K562 (cell line): ENCODE results near the gene CS. TPM values are rescaled to one million over a fixed set of nuclear protein-coding genes. Genes with fewer than 3 reads are reported as not detected.

ENCODE experiments used
- ARID1B ChIP-seq: fragments of 450-650 bp; IDR thresholded peaks from 2 replicates; pipeline ENCODE4 v1.6.1; 2016; ENCODE audit warnings: antibody characterized with exemption, mild to moderate bottlenecking, inconsistent platforms
- CBX1 ChIP-seq: sonication (generic); IDR thresholded peaks from 2 replicates; pipeline ENCODE4 v1.6.1; 2016; ENCODE audit warnings: antibody characterized with exemption, low read depth, mild to moderate bottlenecking
- CCNT2 ChIP-seq: IDR thresholded peaks from 2 replicates; pipeline ENCODE4 v1.6.1; 2011; ENCODE audit warnings: borderline replicate concordance, low read depth, mild to moderate bottlenecking, moderate library complexity, mixed read lengths, low read length; ENCODE audit not compliant: insufficient read length; ENCODE audit errors: extremely low read depth
- CTBP1 ChIP-seq: fragments of 450-650 bp; IDR thresholded peaks from 2 replicates; pipeline ENCODE4 v1.6.1; 2016; ENCODE audit warnings: borderline replicate concordance
- ESRRA ChIP-seq: fragments of 450-650 bp; IDR thresholded peaks from 2 replicates; pipeline ENCODE4 v1.6.1; 2014; ENCODE audit warnings: low read depth, mild to moderate bottlenecking, moderate library complexity, borderline replicate concordance
- ETS1 ChIP-seq: conservative IDR thresholded peaks from 2 replicates; pipeline ENCODE4 v1.6.1; 2011; ENCODE audit warnings: low read depth, mild to moderate bottlenecking, low read length; ENCODE audit not compliant: control insufficient read depth
- FOSL1 ChIP-seq: fragments of 200-800 bp; sonication (Bioruptor generic); conservative IDR thresholded peaks from 2 replicates; pipeline ENCODE4 v1.6.1; 2016; ENCODE audit warnings: missing genetic modification characterization, missing compliant biosample characterization
- FUS ChIP-seq: fragments of 200-400 bp; formaldehyde crosslinking; optimal IDR thresholded peaks from 2 replicates; pipeline ENCODE3; 2017; ENCODE audit warnings: low read depth, low read length
- ILK ChIP-seq: fragments of 450-650 bp; IDR thresholded peaks from 2 replicates; pipeline ENCODE4 v1.6.1; 2016; ENCODE audit warnings: missing genetic modification characterization, low read depth, mild to moderate bottlenecking, missing compliant biosample characterization, moderate library complexity, borderline replicate concordance
- KDM1A ChIP-seq, 2 experiments: fragments of 450-650 bp; IDR thresholded peaks; 2 replicates each; pipeline ENCODE4 v1.6.1; 2016; ENCODE audit warnings: mild to moderate bottlenecking in 2 of 2
- NEUROD1 ChIP-seq: fragments of 150-350 bp; IDR thresholded peaks from 2 replicates; pipeline ENCODE4 v1.6.1; 2014; ENCODE audit warnings: borderline replicate concordance, low read length, low read depth; ENCODE audit not compliant: partially characterized antibody
- NR4A1 ChIP-seq, 2 experiments: fragments of 250-450 bp in 1 of 2; fragments of 450-650 bp in 1 of 2; sonication (Bioruptor Pico) in 1 of 2; IDR thresholded peaks; 2 replicates each; pipeline versions ENCODE4 v1.4.0 to v1.6.1; 2016 to 2020; ENCODE audit warnings: mild to moderate bottlenecking in 2 of 2, missing compliant biosample characterization in 1 of 2, missing genetic modification characterization in 1 of 2, moderate library complexity in 1 of 2
- ZFP1 ChIP-seq: fragments of 450-650 bp; formaldehyde crosslinking; IDR thresholded peaks from 2 replicates; pipeline ENCODE4 v1.4.0; 2020; ENCODE audit warnings: mild to moderate bottlenecking, mixed read lengths
- ZFX ChIP-seq: sonication (generic); formaldehyde crosslinking; IDR thresholded peaks from 2 replicates; pipeline ENCODE4 v1.8.0; 2022; ENCODE audit warnings: mild to moderate bottlenecking, missing genetic modification reagents, moderate library complexity
- ZNF23 ChIP-seq: fragments of 250-450 bp; sonication (Bioruptor Pico); IDR thresholded peaks from 2 replicates; pipeline ENCODE4 v1.4.0; 2020; ENCODE audit warnings: mild to moderate bottlenecking
- ZNF766 ChIP-seq: fragments of 200-800 bp; sonication (Bioruptor generic); conservative IDR thresholded peaks from 2 replicates; pipeline ENCODE4 v1.6.1; 2016; ENCODE audit warnings: missing genetic modification characterization, missing compliant biosample characterization
- ZZZ3 ChIP-seq: fragments of 450-650 bp; IDR thresholded peaks from 2 replicates; pipeline ENCODE4 v1.6.1; 2016; ENCODE audit warnings: antibody characterized with exemption, mild to moderate bottlenecking, moderate library complexity
- polyA plus RNA-seq, 8 experiments: library from polyadenylated mRNA; depleted of rRNA in 4 of 8; stranded (reverse) in 5 of 8; unstranded in 3 of 8; fragments of >200 nt; fragmentation: Nextera tagmentation in 2 of 8; fragmentation: Illumina TruSeq in 1 of 8; extraction: Ambion mirVana in 2 of 8; extraction: Trizol in 1 of 8; gene quantifications; 2 replicates each; pipeline versions ENCODE4 v1.2.1 to v1.2.3, GENCODE V29; 2011 to 2014; ENCODE audit warnings: inconsistent platforms in 1 of 8, missing spikeins in 1 of 8
- total RNA-seq, 7 experiments: library from RNA; depleted of rRNA in 6 of 7; stranded (reverse); fragments of >200 nt in 6 of 7; fragmentation: Illumina TruSeq in 2 of 7; extraction: Trizol in 2 of 7; gene quantifications; 2 replicates each; pipeline versions ENCODE4 v1.2.1 to v1.2.3, GENCODE V29; 2011 to 2021; ENCODE audit warnings: low replicate concordance in 1 of 7
- TF ChIP-seq, protein P1 (sequence below): fragments of 250-450 bp; sonication (Bioruptor Pico); IDR thresholded peaks from 2 replicates; pipeline ENCODE4 v1.4.0; 2020
- TF ChIP-seq, protein P2 (sequence below), 2 experiments: fragments of 450-650 bp; conservative IDR thresholded peaks; 2 replicates each; pipeline ENCODE4 v1.6.1; 2017; ENCODE audit warnings: mild to moderate bottlenecking in 2 of 2, moderate library complexity in 2 of 2
- TF ChIP-seq, protein P3 (sequence below): sonication (generic); formaldehyde crosslinking; IDR thresholded peaks from 2 replicates; pipeline ENCODE4 v1.8.1; 2022; ENCODE audit warnings: missing genetic modification reagents

Gene CS
- total and polyA plus RNA-seq, 9 of the 15 experiments (the other 6 are each of a cell fraction or from before 2014, with no cell fraction given) = 99.9 to 390 (median 149) TPM

GRCh38 chr12:56258068-56258819 lies 41.9 kb downstream of the CS start, which contains the start of gene ANKRD52 (continued):
- no peak for TF ChIP-seq NR4A1 (CRISPR knock-in tag; IDR thresholded peaks at IDR 0.05)
- 0 out of 2 replicates have a peak, but pooled peaks have one; percentile 22 for TF ChIP-seq NR4A1 (tag; IDR thresholded peaks at IDR 0.05)
- TF ChIP-seq ZZZ3 = peak; percentile 44; the same call in 1 of the 2 replicates
- 0 out of 2 replicates have a peak, but pooled peaks have one; percentile 46 for TF ChIP-seq CBX1
- TF ChIP-seq CCNT2 = peak; percentile 62
- TF ChIP-seq CTBP1 = peak; percentile 82
- no peak for TF ChIP-seq KDM1A (IDR thresholded peaks at IDR 0.05)
- TF ChIP-seq ZFP1 = no peak
- no peak for TF ChIP-seq ARID1B
- TF ChIP-seq ZNF766 (CRISPR knock-in tag) = no peak
- TF ChIP-seq FOSL1 (tag) = peak; percentile 30; the same call in 1 of the 2 replicates
- TF ChIP-seq ILK = no peak
- no peak for TF ChIP-seq FUS
- TF ChIP-seq, protein P1, sequence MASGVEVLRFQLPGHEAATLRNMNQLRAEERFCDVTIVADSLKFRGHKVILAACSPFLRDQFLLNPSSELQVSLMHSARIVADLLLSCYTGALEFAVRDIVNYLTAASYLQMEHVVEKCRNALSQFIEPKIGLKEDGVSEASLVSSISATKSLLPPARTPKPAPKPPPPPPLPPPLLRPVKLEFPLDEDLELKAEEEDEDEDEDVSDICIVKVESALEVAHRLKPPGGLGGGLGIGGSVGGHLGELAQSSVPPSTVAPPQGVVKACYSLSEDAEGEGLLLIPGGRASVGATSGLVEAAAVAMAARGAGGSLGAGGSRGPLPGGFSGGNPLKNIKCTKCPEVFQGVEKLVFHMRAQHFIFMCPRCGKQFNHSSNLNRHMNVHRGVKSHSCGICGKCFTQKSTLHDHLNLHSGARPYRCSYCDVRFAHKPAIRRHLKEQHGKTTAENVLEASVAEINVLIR (CRISPR knock-in tag) = no peak
- TF ChIP-seq, protein P2, sequence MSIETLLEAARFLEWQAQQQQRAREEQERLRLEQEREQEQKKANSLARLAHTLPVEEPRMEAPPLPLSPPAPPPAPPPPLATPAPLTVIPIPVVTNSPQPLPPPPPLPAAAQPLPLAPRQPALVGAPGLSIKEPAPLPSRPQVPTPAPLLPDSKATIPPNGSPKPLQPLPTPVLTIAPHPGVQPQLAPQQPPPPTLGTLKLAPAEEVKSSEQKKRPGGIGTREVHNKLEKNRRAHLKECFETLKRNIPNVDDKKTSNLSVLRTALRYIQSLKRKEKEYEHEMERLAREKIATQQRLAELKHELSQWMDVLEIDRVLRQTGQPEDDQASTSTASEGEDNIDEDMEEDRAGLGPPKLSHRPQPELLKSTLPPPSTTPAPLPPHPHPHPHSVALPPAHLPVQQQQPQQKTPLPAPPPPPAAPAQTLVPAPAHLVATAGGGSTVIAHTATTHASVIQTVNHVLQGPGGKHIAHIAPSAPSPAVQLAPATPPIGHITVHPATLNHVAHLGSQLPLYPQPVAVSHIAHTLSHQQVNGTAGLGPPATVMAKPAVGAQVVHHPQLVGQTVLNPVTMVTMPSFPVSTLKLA (conservative IDR thresholded peaks at IDR 0.05) = peak in 1 of 2 experiments; percentile 60; a peak in 2 of 4 replicates
- peak; percentile 65; the same call in 1 of the 2 replicates for TF ChIP-seq ETS1
- TF ChIP-seq ZFX (CRISPR knock-in tag) = peak; percentile 98
- TF ChIP-seq ZNF23 (CRISPR knock-in tag) = no peak
- TF ChIP-seq ESRRA = peak; percentile 66
- TF ChIP-seq NEUROD1 = no peak
- TF ChIP-seq, protein P3, sequence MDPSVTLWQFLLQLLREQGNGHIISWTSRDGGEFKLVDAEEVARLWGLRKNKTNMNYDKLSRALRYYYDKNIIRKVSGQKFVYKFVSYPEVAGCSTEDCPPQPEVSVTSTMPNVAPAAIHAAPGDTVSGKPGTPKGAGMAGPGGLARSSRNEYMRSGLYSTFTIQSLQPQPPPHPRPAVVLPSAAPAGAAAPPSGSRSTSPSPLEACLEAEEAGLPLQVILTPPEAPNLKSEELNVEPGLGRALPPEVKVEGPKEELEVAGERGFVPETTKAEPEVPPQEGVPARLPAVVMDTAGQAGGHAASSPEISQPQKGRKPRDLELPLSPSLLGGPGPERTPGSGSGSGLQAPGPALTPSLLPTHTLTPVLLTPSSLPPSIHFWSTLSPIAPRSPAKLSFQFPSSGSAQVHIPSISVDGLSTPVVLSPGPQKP = no peak
